GM18951 (cell line): ENCODE results near the gene LPCAT1.

Source experiments
- POLR2A ChIP-seq: IDR thresholded peaks from 4 replicates; pipeline ENCODE4 v1.6.1; 2011; ENCODE audit warnings: mild to moderate bottlenecking; ENCODE audit not compliant: insufficient read length, insufficient read depth; ENCODE audit errors: extremely low read depth
- in situ Hi-C: fragments of 300-500 bp; cut with MboI; formaldehyde crosslinking; loops from one replicate; pipeline ENCODE4 v1.12.0; 2022; ENCODE audit warnings: low sequenced_read_pairs, mixed read lengths, inconsistent platforms; ENCODE audit not compliant: unreplicated experiment

The LPCAT1 gene

GRCh38 chr5:1529498-1529897 lies 5.7 kb upstream of the LPCAT1 start:
- in situ Hi-C loops, result no loop called here
- TF ChIP-seq POLR2A, result no peak

GRCh38 chr5:1527533-1528205 lies 3.9 kb upstream of the LPCAT1 start:
- in situ Hi-C loops, result no loop called here
- no peak for TF ChIP-seq POLR2A

- in situ Hi-C loops, result no loop called here
- TF ChIP-seq POLR2A, result no peak
These were observed 2.9 kb upstream of the LPCAT1 start for GRCh38 chr5:1526681-1527131.

- in situ Hi-C loops, result no loop called here
- TF ChIP-seq POLR2A, result no peak
These were observed 2.5 kb upstream of the LPCAT1 start for GRCh38 chr5:1526190-1526631.

GRCh38 chr5:1525624-1526189 lies 1.9 kb upstream of the LPCAT1 start:
- no peak for TF ChIP-seq POLR2A
- in situ Hi-C loops, result no loop called here

GRCh38 chr5:1524799-1525623 lies 1.3 kb upstream of the LPCAT1 start:
- no peak for TF ChIP-seq POLR2A
- in situ Hi-C loops, result no loop called here

DNA sequence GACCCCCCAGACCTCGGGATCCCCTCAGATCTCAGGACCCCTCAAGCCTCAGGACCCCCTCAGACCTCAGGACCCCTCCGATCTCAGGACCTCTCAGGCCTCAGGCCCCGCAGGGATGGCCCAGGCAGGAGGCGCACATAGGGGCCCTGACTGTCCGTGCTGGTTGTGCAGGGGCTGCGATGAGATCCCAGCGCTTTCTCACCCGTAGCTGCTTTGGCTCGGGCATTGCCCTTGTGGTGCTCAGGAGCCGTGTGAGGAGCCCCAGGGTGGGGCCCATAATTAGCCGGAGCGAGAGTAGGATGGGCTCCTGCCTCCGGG lies 680 bp upstream of the LPCAT1 start:
- in situ Hi-C loops, result no loop called here
- TF ChIP-seq POLR2A, result no peak

- TF ChIP-seq POLR2A, result no peak
- in situ Hi-C loops, result no loop called here
These were observed 324 bp downstream of the LPCAT1 start for GRCh38 chr5:1523480-1523792.

DNA sequence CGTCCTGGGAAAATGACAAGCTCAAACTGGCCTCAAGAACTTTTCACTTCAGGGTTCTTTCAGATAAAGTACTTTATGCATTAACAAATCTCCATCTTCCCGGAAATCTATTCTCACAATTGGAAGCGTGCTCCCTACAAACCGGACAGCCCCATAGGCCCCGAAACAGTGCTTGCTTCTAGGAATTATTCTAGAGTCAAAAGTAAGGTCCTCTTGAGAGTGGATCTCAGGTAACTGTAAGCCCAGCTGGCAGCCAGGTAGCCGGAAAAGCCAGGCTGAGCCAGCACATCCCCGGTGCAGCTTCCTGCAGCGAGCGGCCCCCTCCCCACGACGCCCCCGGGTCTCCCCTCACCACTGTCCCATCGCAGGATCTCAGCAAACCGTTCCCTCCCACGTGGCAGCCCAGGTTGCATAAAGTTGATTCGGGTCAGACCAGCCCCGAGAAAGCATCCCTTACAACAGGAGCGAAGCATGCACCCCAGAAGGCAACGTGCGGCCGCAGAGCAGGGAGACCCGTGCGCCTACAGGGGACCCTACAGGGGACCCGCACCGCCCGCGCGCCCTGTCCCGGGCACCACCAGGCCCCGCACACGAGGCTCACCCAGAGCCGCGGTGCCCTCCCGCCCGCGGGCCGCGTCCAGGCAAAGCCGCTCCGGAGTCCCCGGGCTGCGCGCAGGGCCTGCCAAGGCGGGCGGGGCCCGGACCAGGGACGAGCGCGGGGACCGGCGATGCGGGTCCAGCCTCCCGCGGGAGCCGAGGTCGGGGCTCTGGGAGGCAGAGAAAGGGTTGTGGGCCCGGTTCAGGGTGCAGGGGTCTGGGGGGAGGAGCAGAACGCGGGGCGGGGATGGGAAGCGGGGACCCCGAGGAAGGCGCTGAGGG lies 920 bp downstream of the LPCAT1 start:
- in situ Hi-C loops, result no loop called here
- TF ChIP-seq POLR2A, result no peak

- TF ChIP-seq POLR2A, result no peak
- in situ Hi-C loops, result no loop called here
These were observed 1.8 kb downstream of the LPCAT1 start for GRCh38 chr5:1521671-1522600.

DNA sequence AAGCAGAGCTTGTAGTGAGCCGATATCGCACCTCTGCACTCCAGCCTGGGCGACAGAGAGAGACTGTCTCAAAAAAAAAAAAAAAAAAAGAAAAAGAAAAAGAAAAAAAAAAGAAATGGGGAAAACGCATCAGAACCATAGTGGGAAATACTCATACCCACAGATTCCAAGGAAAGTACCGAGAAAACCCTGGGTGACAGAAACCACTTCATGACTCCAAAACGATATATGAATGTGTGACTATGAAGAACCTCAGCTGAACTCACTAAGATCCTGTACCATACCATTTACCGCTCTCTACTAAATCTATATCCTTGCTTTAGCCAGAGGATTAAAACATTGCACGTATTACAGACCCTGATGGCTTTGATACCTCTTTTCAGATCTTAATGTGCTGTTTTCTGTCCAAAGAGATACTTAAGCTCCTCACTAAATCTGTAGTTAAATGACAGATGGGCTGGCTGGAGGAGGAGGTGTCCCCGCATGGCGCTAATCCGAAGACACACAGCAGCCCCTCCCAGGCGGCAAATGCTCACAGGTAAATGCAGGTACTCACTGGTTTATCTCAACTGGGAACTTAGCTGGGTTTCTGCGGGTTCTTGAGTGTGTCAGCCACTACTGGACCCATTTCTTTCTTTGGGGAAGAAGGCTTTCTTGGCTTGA lies 2.8 kb downstream of the LPCAT1 start:
- in situ Hi-C loops, result no loop called here
- TF ChIP-seq POLR2A, result no peak
